Natural killer cell (primary cell): ENCODE data around the gene OR10H1. TPM values are rescaled to one million over a fixed set of nuclear protein-coding genes. Genes with fewer than 3 reads are reported as not detected.
"Not testable (repeated sequence)": the region's sequence is repeated elsewhere in the genome, so short reads cannot be mapped to it uniquely, and the experiment has no call there.

ENCODE experiments used
- ATAC-seq, 3 donors: fragments of 150-1000 bp in 2 of 3; fragments of 200-7000 bp in 1 of 3; cut with Tn5 transposase; 1 replicate in 1 of 3; 2 replicates in 2 of 3; pipeline ENCODE4 v1.10.0; 2021; ENCODE audit warnings: mild to moderate bottlenecking in 2 of 3, moderate library complexity in 2 of 3
- DNase-seq, 2 donors: peaks; one replicate each; pipeline versions ENCODE4 v3.0.0 to v3.0.0-alpha.2; 2013 to 2021; ENCODE audit warnings: mixed read lengths in 1 of 2
- H3K27ac ChIP-seq: one replicate; pipeline ENCODE4 v1.5.1; 2013; ENCODE audit warnings: mild to moderate bottlenecking, low read length
- H3K27me3 ChIP-seq: one replicate; pipeline ENCODE4 v1.6.1; 2013; ENCODE audit warnings: low read length; ENCODE audit not compliant: control insufficient read depth, insufficient read depth
- H3K36me3 ChIP-seq: one replicate; pipeline ENCODE4 v1.6.1; 2013; ENCODE audit warnings: low read length; ENCODE audit not compliant: control insufficient read depth, insufficient read depth
- H3K4me1 ChIP-seq: one replicate; pipeline ENCODE4 v1.6.1; 2013; ENCODE audit warnings: low read length; ENCODE audit not compliant: control insufficient read depth, insufficient read depth
- H3K4me3 ChIP-seq: one replicate; pipeline ENCODE4 v1.5.1; 2013; ENCODE audit warnings: low read length
- H3K9me3 ChIP-seq: one replicate; pipeline ENCODE4 v1.6.1; 2013; ENCODE audit warnings: low read length; ENCODE audit not compliant: control insufficient read depth, insufficient read depth
- H3K27ac Mint-ChIP-seq, 2 donors: one replicate each; pipeline ENCODE4 v1.8.0; 2022; ENCODE audit warnings: mild to moderate bottlenecking in 2 of 2, mixed read lengths in 2 of 2, moderate library complexity in 1 of 2
- H3K27me3 Mint-ChIP-seq, 2 donors: one replicate each; pipeline ENCODE4 v1.8.0; 2022; ENCODE audit warnings: low read depth in 2 of 2, mixed read lengths in 2 of 2
- H3K36me3 Mint-ChIP-seq: one replicate; pipeline ENCODE4 v1.8.0; 2022; ENCODE audit warnings: mixed read lengths
- H3K4me1 Mint-ChIP-seq, 2 donors: one replicate each; pipeline ENCODE4 v1.8.0; 2022; ENCODE audit warnings: mixed read lengths in 2 of 2
- H3K4me3 Mint-ChIP-seq: one replicate; pipeline ENCODE4 v1.8.0; 2022; ENCODE audit warnings: mild to moderate bottlenecking, moderate library complexity, mixed read lengths
- H3K9me3 Mint-ChIP-seq, 2 donors: one replicate each; pipeline ENCODE4 v1.8.0; 2022; ENCODE audit warnings: mixed read lengths in 2 of 2
- CTCF ChIP-seq: fragments of 200-600 bp; IDR thresholded peaks from one replicate; pipeline ENCODE4 v1.8.0; 2022; ENCODE audit warnings: antibody characterized with exemption
- WGBS: methylation state at CpG from one replicate; pipeline ENCODE4 v1.1.7; 2013; ENCODE audit warnings: missing lambda C conversion rate; ENCODE audit not compliant: insufficient coverage; 5-methylcytosine and 5-hydroxymethylcytosine counted together
- intact Hi-C: fragments of 100-400 bp; cut with micrococcal nuclease; formaldehyde crosslinking; loops from one replicate; pipeline ENCODE4 v1.14.2; 2022
- total RNA-seq, 4 donors: library from RNA; stranded (reverse); fragments of 120-200 nt in 1 of 4; gene quantifications; one replicate each; pipeline versions ENCODE4 v1.2.3 to v1.2.4, GENCODE V29; 2013 to 2022

OR10H1 gene
- total RNA-seq, 3 donors from 2014 or later (not counting 1 experiment from before 2014, with no cell fraction given): 0.08 to 0.12 TPM; not detected in 1

GRCh38 chr19:15775249-15775648, 40.2 kb downstream of the OR10H1 start:
- ATAC-seq (no peak), DNase-seq (no peak)
- no peak overlapping the region for H3K4me3 Mint-ChIP-seq
- peaks cover 3% of the 10 kb centered on the region for H3K27me3 ChIP-seq
- H3K27me3 Mint-ChIP-seq: peaks cover 32 to 35% of the 10 kb centered on the region in 2 donors
- intact Hi-C loops: no loop called here
- TF ChIP-seq CTCF: no peak
- H3K27ac ChIP-seq: no peak overlapping the region
- H3K36me3 Mint-ChIP-seq: no peaks in the 10 kb centered on the region
- no peaks in the 10 kb centered on the region for H3K9me3 ChIP-seq
- no peaks in the 10 kb centered on the region for H3K4me1 ChIP-seq
- no peaks in the 10 kb centered on the region for H3K4me1 Mint-ChIP-seq
- no peaks in the 10 kb centered on the region for H3K9me3 Mint-ChIP-seq
- no peak overlapping the region for H3K4me3 ChIP-seq
- H3K27ac Mint-ChIP-seq: no peak overlapping the region
- 64% methylated on average over 2 of the region's 2 CpGs for WGBS
- H3K36me3 ChIP-seq: no peaks in the 10 kb centered on the region

GRCh38 chr19:15774159-15774558, 41.3 kb downstream of the OR10H1 start:
- DNase-seq, H3K9me3 Mint-ChIP-seq, H3K4me1 ChIP-seq, H3K27ac Mint-ChIP-seq, H3K36me3 ChIP-seq, H3K36me3 Mint-ChIP-seq, ATAC-seq, intact Hi-C loops, H3K27ac ChIP-seq, H3K27me3 ChIP-seq, H3K4me3 ChIP-seq, H3K4me1 Mint-ChIP-seq, H3K9me3 ChIP-seq, H3K4me3 Mint-ChIP-seq: not testable (repeated sequence)
- WGBS: 66% methylated on average over 3 of the region's 3 CpGs
- H3K27me3 Mint-ChIP-seq: peaks cover 39% of the 10 kb centered on the region in 2 donors

GRCh38 chr19:15769586-15769985, 45.9 kb downstream of the OR10H1 start:
- Mint-ChIP-seq H3K4me1 (no peaks in the 10 kb centered on the region), H3K36me3 (no peaks in the 10 kb centered on the region), H3K27me3 (peaks cover 26 to 48% of the 10 kb centered on the region in 2 donors), H3K9me3 (no peaks in the 10 kb centered on the region), H3K4me3 (no peak overlapping the region), H3K27ac (no peak overlapping the region)
- 34% methylated on average over 6 of the region's 6 CpGs for WGBS
- Histone ChIP-seq H3K4me3 (no peak overlapping the region), H3K4me1 (no peaks in the 10 kb centered on the region), H3K27ac (no peak overlapping the region), H3K27me3 (no peaks in the 10 kb centered on the region), H3K36me3 (no peaks in the 10 kb centered on the region), H3K9me3 (no peaks in the 10 kb centered on the region)
- intact Hi-C loops: no loop called here
- TF ChIP-seq CTCF: no peak
- no peak for DNase-seq
- no peak for ATAC-seq

GRCh38 chr19:15759962-15760565, 55.4 kb downstream of the OR10H1 start:
- no peak for DNase-seq
- H3K27ac Mint-ChIP-seq: no peak overlapping the region
- 36% methylated on average over 28 of the region's 28 CpGs for WGBS

More at GRCh38 chr19:15759962-15760565, 55.4 kb downstream of the OR10H1 start:
- Mint-ChIP-seq H3K4me1 (no peaks in the 10 kb centered on the region), H3K36me3 (no peaks in the 10 kb centered on the region), H3K4me3 (no peak overlapping the region), H3K9me3 (no peaks in the 10 kb centered on the region), H3K27me3 (peaks cover 41 to 73% of the 10 kb centered on the region in 2 donors)
- Histone ChIP-seq H3K9me3 (no peaks in the 10 kb centered on the region), H3K36me3 (no peaks in the 10 kb centered on the region), H3K4me1 (no peaks in the 10 kb centered on the region), H3K4me3 (no peak overlapping the region), H3K27me3 (peaks cover 30% of the 10 kb centered on the region), H3K27ac (no peak overlapping the region)
- no peak for TF ChIP-seq CTCF
- intact Hi-C loops: no loop called here
- ATAC-seq: no peak
